Ovary (tissue), 3 donors: ENCODE data around the gene BTBD3.

Source experiments
- CTCF ChIP-seq, 3 donors: fragments of 450-650 bp in 2 of 3; fragments of 200-600 bp in 1 of 3; IDR thresholded peaks; one replicate each; pipeline versions ENCODE4 v1.5.1 to v1.8.0; 2016 to 2022; ENCODE audit warnings: antibody characterized with exemption in 3 of 3, mild to moderate bottlenecking in 1 of 3
- EP300 ChIP-seq: sonication (generic); formaldehyde crosslinking; IDR thresholded peaks from one replicate; pipeline ENCODE4 v1.6.1; 2017; ENCODE audit warnings: antibody characterized with exemption
- POLR2A ChIP-seq: fragments of 450-650 bp; IDR thresholded peaks from one replicate; pipeline ENCODE4 v1.6.1; 2017; ENCODE audit warnings: antibody characterized with exemption, mild to moderate bottlenecking, moderate library complexity
- donor health status: DM: no; HTN: no; CAD: no.

- TF ChIP-seq CTCF (IDR thresholded peaks at IDR 0.05) (no peak), POLR2A (no peak), EP300 (no peak)
Observed at GRCh38 chr20:11882651-11883050, 35.0 kb upstream of the BTBD3 start.
